A549 (cell line): ENCODE data around the gene LYAR. TPM values are rescaled to one million over a fixed set of nuclear protein-coding genes. Genes with fewer than 3 reads are reported as not detected.

Source experiments
- ATAC-seq, 2 experiments: fragments of 200-7000 bp in 1 of 2; fragments of >200 bp in 1 of 2; cut with Nextera tagmentation in 1 of 2; cut with Tn5 transposase in 1 of 2; 3 replicates each; pipeline versions ENCODE4 v1.8.0 to v1.9.1; 2018 to 2020; ENCODE audit warnings: mild to moderate bottlenecking in 1 of 2, moderate library complexity in 1 of 2
- CTCF ChIA-PET: fragments of 300-600 bp; sonication (Branson Sonifier 250); formaldehyde crosslinking; extraction: SDS; loops from one replicate; lab custom pipeline; 2021; ENCODE audit warnings: antibody characterized with exemption, inconsistent platforms; lab: Yijun Ruan, JAX
- POLR2A ChIA-PET: fragments of 350-600 bp; formaldehyde crosslinking; extraction: SDS; loops from one replicate; lab custom pipeline; 2021; ENCODE audit warnings: antibody characterized with exemption, inconsistent platforms; lab: Yijun Ruan, JAX
- DNase-seq, 2 experiments: peaks; one replicate each; pipeline versions ENCODE4 v3.0.0 to v3.0.0-alpha.2; 2011 to 2016; ENCODE audit warnings: low read depth in 1 of 2, low spot score in 1 of 2
- FAIRE-seq: peaks from 2 replicates; lab custom pipeline; 2011; peaks lifted over from hg19 to GRCh38; lab: Jason Lieb, UNC
- H3K27ac ChIP-seq, 2 experiments: fragments of >200 bp; sonication (Bioruptor Twin); formaldehyde crosslinking; 3 replicates each; pipeline ENCODE4 v1.5.1; 2016 to 2017
- H3K4me1 ChIP-seq: fragments of >200 bp; sonication (Bioruptor Twin); formaldehyde crosslinking; 3 replicates; pipeline ENCODE4 v1.6.1; 2016
- H3K4me2 ChIP-seq: fragments of >200 bp; sonication (Bioruptor Twin); formaldehyde crosslinking; 3 replicates; pipeline ENCODE4 v1.6.1; 2016
- H3K4me3 ChIP-seq: fragments of >200 bp; sonication (Bioruptor Twin); formaldehyde crosslinking; 3 replicates; pipeline ENCODE4 v1.5.1; 2016
- H3K9me3 ChIP-seq: fragments of >200 bp; sonication (Bioruptor Twin); formaldehyde crosslinking; 3 replicates; pipeline ENCODE4 v1.6.1; 2016
- CBX2 ChIP-seq: fragments of 200-600 bp; sonication (generic); IDR thresholded peaks from 2 replicates; pipeline ENCODE4 v1.6.1; 2016; ENCODE audit warnings: low read depth, mild to moderate bottlenecking, borderline replicate concordance
- CHD2 ChIP-seq: fragments of 150-350 bp; IDR thresholded peaks from 2 replicates; pipeline ENCODE4 v1.6.1; 2014; ENCODE audit warnings: low read length; ENCODE audit not compliant: partially characterized antibody
- CTCF ChIP-seq: fragments of >200 bp; sonication (Bioruptor Twin); formaldehyde crosslinking; IDR thresholded peaks from 3 replicates; pipeline ENCODE4 v1.5.1; 2016
- ELK1 ChIP-seq: fragments of 150-350 bp; IDR thresholded peaks from 2 replicates; pipeline ENCODE4 v1.6.1; 2014; ENCODE audit warnings: low read depth, mild to moderate bottlenecking, low read length
- ESRRA ChIP-seq: fragments of 150-350 bp; IDR thresholded peaks from 2 replicates; pipeline ENCODE4 v1.6.1; 2014; ENCODE audit warnings: mild to moderate bottlenecking, low read length, borderline replicate concordance
- FOSL2 ChIP-seq, 2 experiments: fragments of 450-650 bp in 1 of 2; fragments of >200 bp in 1 of 2; sonication (Bioruptor Twin) in 1 of 2; formaldehyde crosslinking; IDR thresholded peaks; 2 replicates each; pipeline versions ENCODE4 v1.5.0 to v1.6.1; 2016 to 2020; ENCODE audit warnings: mild to moderate bottlenecking in 1 of 2, moderate library complexity in 1 of 2
- HEYL ChIP-seq: fragments of 250-450 bp; sonication (Bioruptor Pico); IDR thresholded peaks from 2 replicates; pipeline ENCODE4 v1.8.0; 2021; ENCODE audit warnings: mild to moderate bottlenecking, moderate library complexity
- HOXA7 ChIP-seq: fragments of 250-450 bp; sonication (Bioruptor Pico); IDR thresholded peaks from 2 replicates; pipeline ENCODE4 v1.5.0; 2020; ENCODE audit warnings: mild to moderate bottlenecking, moderate library complexity
- HOXB5 ChIP-seq: fragments of 250-450 bp; sonication (Bioruptor Pico); IDR thresholded peaks from 2 replicates; pipeline ENCODE4 v1.5.0; 2020; ENCODE audit warnings: mild to moderate bottlenecking, moderate library complexity
- JUNB ChIP-seq: fragments of >200 bp; sonication (Bioruptor Twin); formaldehyde crosslinking; IDR thresholded peaks from 2 replicates; pipeline ENCODE4 v1.6.1; 2016
- MAFK ChIP-seq: fragments of 450-650 bp; IDR thresholded peaks from 2 replicates; pipeline ENCODE4 v1.6.1; 2014; ENCODE audit not compliant: partially characterized antibody
- MYC ChIP-seq: IDR thresholded peaks from 2 replicates; pipeline ENCODE4 v1.6.1; 2012; ENCODE audit warnings: mild to moderate bottlenecking, inconsistent platforms, low read length, improper control_type of control experiment, borderline replicate concordance
- POLR2A ChIP-seq: IDR thresholded peaks from 2 replicates; pipeline ENCODE4 v1.6.1; 2012; ENCODE audit warnings: mild to moderate bottlenecking, low read length
- POLR2AphosphoS2 ChIP-seq: conservative IDR thresholded peaks from 2 replicates; pipeline ENCODE4 v1.6.1; 2012; ENCODE audit warnings: low read length, improper control_type of control experiment, inconsistent platforms
- RAD21 ChIP-seq, 2 experiments: fragments of >200 bp in 1 of 2; sonication (Bioruptor Twin) in 1 of 2; formaldehyde crosslinking in 1 of 2; IDR thresholded peaks in 1 of 2; conservative IDR thresholded peaks in 1 of 2; 2 replicates in 1 of 2; 3 replicates in 1 of 2; pipeline ENCODE4 v1.6.1; 2012 to 2018; ENCODE audit warnings: inconsistent platforms in 1 of 2
- RARB ChIP-seq: fragments of 250-450 bp; sonication (Bioruptor Pico); IDR thresholded peaks from 2 replicates; pipeline ENCODE4 v1.8.0; 2021; ENCODE audit warnings: mild to moderate bottlenecking, moderate library complexity
- RNF2 ChIP-seq: fragments of 200-600 bp; sonication (generic); IDR thresholded peaks from 2 replicates; pipeline ENCODE4 v1.6.1; 2016; ENCODE audit warnings: low read depth, mild to moderate bottlenecking, antibody characterized with exemption, moderate library complexity, borderline replicate concordance
- SREBF2 ChIP-seq: fragments of 450-650 bp; IDR thresholded peaks from 2 replicates; pipeline ENCODE4 v1.6.1; 2014; ENCODE audit warnings: mild to moderate bottlenecking, moderate library complexity
- ZSCAN20 ChIP-seq: fragments of 250-450 bp; sonication (Bioruptor Pico); IDR thresholded peaks from 2 replicates; pipeline ENCODE4 v1.8.0; 2022; ENCODE audit warnings: mild to moderate bottlenecking, moderate library complexity
- WGBS: methylation state at CpG from one replicate; pipeline ENCODE4 v1.1.6; 2017; ENCODE audit errors: missing lambda C conversion rate; 5-methylcytosine and 5-hydroxymethylcytosine counted together
- polyA plus RNA-seq, 4 experiments: library from polyadenylated mRNA; depleted of rRNA in 3 of 4; stranded (reverse); fragments of >200 nt; fragmentation: RNase III in 1 of 4; extraction: RNeasy Plus Mini Kit Qiagen cat#74134 plus additional on column Dnase treatment in 1 of 4; gene quantifications; 2 replicates in 3 of 4; 3 replicates in 1 of 4; pipeline ENCODE4 v1.2.3, GENCODE V29; 2011 to 2017
- TF ChIP-seq, protein P1 (sequence below): fragments of 200-600 bp; sonication (generic); IDR thresholded peaks from 2 replicates; pipeline ENCODE4 v1.6.1; 2016; ENCODE audit warnings: antibody characterized with exemption, mild to moderate bottlenecking, moderate library complexity

Gene LYAR
- polyA plus RNA-seq, 2 of the 4 experiments (the other 2 are of a cell fraction) = 20.5 to 28.1 TPM

GRCh38 chr4:4268776-4269175 lies 21.2 kb downstream of the LYAR start (continued):
- TF ChIP-seq, protein P1, sequence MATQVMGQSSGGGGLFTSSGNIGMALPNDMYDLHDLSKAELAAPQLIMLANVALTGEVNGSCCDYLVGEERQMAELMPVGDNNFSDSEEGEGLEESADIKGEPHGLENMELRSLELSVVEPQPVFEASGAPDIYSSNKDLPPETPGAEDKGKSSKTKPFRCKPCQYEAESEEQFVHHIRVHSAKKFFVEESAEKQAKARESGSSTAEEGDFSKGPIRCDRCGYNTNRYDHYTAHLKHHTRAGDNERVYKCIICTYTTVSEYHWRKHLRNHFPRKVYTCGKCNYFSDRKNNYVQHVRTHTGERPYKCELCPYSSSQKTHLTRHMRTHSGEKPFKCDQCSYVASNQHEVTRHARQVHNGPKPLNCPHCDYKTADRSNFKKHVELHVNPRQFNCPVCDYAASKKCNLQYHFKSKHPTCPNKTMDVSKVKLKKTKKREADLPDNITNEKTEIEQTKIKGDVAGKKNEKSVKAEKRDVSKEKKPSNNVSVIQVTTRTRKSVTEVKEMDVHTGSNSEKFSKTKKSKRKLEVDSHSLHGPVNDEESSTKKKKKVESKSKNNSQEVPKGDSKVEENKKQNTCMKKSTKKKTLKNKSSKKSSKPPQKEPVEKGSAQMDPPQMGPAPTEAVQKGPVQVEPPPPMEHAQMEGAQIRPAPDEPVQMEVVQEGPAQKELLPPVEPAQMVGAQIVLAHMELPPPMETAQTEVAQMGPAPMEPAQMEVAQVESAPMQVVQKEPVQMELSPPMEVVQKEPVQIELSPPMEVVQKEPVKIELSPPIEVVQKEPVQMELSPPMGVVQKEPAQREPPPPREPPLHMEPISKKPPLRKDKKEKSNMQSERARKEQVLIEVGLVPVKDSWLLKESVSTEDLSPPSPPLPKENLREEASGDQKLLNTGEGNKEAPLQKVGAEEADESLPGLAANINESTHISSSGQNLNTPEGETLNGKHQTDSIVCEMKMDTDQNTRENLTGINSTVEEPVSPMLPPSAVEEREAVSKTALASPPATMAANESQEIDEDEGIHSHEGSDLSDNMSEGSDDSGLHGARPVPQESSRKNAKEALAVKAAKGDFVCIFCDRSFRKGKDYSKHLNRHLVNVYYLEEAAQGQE = no peak
- TF ChIP-seq POLR2AphosphoS2 = no peak

DNA sequence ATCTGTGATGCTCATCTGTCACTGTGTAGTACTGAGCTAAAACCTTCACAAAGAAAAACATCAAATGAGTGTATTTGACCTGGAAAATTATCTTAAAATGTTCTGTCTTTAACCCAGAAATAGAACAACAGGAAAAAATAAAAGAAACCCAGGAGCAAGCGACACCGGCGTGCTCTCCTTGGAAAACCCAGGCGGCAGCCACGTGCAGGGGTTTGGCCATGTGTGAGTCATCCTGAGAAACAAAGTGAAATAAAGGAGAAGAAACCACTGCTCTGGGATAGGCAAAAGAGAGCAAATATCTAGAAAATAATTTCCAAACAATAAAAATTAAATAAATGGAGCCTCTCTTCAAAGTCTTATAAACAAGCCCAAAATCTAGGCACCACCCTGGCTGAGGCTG lies 22.0 kb downstream of the LYAR start:
- WGBS = 88% methylated on average over 5 of the region's 5 CpGs
- CTCF ChIA-PET = no interaction called here

DNA sequence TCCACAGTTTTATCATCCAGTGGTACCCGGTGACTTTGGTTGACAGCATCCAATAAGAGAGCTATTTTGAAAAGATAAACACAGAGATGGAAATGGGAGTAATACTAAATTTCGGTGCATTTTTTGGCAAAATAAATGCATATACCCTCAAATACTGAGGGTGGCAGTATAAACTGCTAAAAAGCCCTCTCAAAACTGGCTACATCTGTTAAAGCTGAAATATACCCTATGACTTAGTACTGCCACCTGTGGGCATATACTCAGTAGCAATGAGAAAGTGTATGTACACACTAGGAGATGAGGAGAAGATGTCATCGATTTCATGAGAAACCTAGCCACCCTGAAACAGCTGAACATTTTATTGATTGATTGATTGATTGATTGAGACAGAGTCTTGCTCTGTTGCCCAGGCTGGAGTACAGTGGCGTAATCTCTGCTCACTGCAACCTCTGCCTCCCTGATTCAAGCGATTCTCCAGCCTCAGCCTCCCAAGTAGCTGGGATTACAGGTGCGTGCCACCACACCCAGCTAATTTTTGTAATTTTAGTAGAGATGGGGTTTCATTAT lies 29.7 kb downstream of the LYAR start:
- FAIRE-seq (no peak), DNase-seq (peak; percentile 72 to 74), ATAC-seq (peak; percentile 97 to 98)
- ChIA-PET CTCF (interaction anchor here (0.6 to 1.9 kb wide), 17 partner anchors 9 to 313 kb away, joined by 3 to 18 read pairs (median 3); partner anchors contain the start of gene TMEM128), POLR2A (interaction anchor here (1.4 kb wide), 1 partner anchor 12 kb away, joined by 5 read pairs; the partner anchor contains the start of gene TMEM128)
- peak; percentile 54 for TF ChIP-seq CTCF
- TF ChIP-seq JUNB = no peak
- TF ChIP-seq POLR2A = no peak
- TF ChIP-seq MAFK = no peak
- no peak for TF ChIP-seq CHD2
- no peak for TF ChIP-seq HOXA7 (CRISPR knock-in tag)
- TF ChIP-seq ELK1 = no peak
- peak; percentile 52 to 59 for TF ChIP-seq RAD21 (conservative IDR thresholded peaks at IDR 0.05 in 1 of 2, IDR thresholded peaks at IDR 0.05 in 1 of 2)
- TF ChIP-seq RNF2 = no peak
- no peak for TF ChIP-seq ZSCAN20
- no peak for TF ChIP-seq HEYL (CRISPR knock-in tag)
- TF ChIP-seq FOSL2 (IDR thresholded peaks at IDR 0.05) = no peak
- no peak for TF ChIP-seq FOSL2 (CRISPR knock-in tag; IDR thresholded peaks at IDR 0.05)
- TF ChIP-seq HOXB5 (CRISPR knock-in tag) = no peak
- H3K4me3 ChIP-seq = no peak overlapping the region
- H3K27ac ChIP-seq = no peak overlapping the region
- peak overlapping the region; percentile 66 for H3K4me2 ChIP-seq
- no peaks in the 10 kb centered on the region for H3K9me3 ChIP-seq
- 59% methylated on average over 6 of the region's 6 CpGs for WGBS
- H3K4me1 ChIP-seq = peaks cover 10% of the 10 kb centered on the region; the same call in 2 of the 3 replicates

More for the DNA sequence above, 22.0 kb downstream of the LYAR start:
- Histone ChIP-seq H3K9me3 (no peaks in the 10 kb centered on the region), H3K4me2 (no peak overlapping the region), H3K4me3 (no peak overlapping the region), H3K27ac (no peak overlapping the region), H3K4me1 (no peaks in the 10 kb centered on the region)
- no peak for DNase-seq
- POLR2A ChIA-PET = no interaction called here
- TF ChIP-seq CBX2 (no peak), MYC (no peak), FOSL2 (IDR thresholded peaks at IDR 0.05) (no peak), FOSL2 (CRISPR knock-in tag; IDR thresholded peaks at IDR 0.05) (no peak), ESRRA (no peak), HEYL (CRISPR knock-in tag) (no peak), SREBF2 (no peak), HOXA7 (CRISPR knock-in tag) (no peak), RNF2 (no peak), RARB (CRISPR knock-in tag) (no peak)
- ATAC-seq = no peak
- no peak for FAIRE-seq
